Panc1 (cell line): ENCODE data around the gene ZNRF4. TPM values are rescaled to one million over a fixed set of nuclear protein-coding genes. Genes with fewer than 3 reads are reported as not detected.

Experiments
- ATAC-seq: fragments of 200-7000 bp; cut with Tn5 transposase; 2 replicates; pipeline ENCODE4 v1.9.1; 2020; ENCODE audit warnings: mild to moderate bottlenecking, moderate library complexity
- BruUV-seq: library from RNA; stranded (reverse); fragments of 400-500 nt; replicated peaks from 2 replicates; lab custom pipeline; 2021; lab: Mats Ljungman, UMichigan
- CTCF ChIA-PET: fragments of 300-600 bp; sonication (Branson Sonifier 250); formaldehyde crosslinking; loops from one replicate; lab custom pipeline; 2022; ENCODE audit warnings: antibody characterized with exemption; lab: Charles Lee
- POLR2A ChIA-PET: fragments of 300-600 bp; sonication (Branson Sonifier 250); formaldehyde crosslinking; loops from one replicate; lab custom pipeline; 2022; ENCODE audit warnings: antibody characterized with exemption; lab: Charles Lee
- DNase-seq: peaks from one replicate; pipeline ENCODE4 v3.0.0-alpha.2; 2010; ENCODE audit warnings: low read depth, low spot score
- H3K27ac ChIP-seq: 2 replicates; pipeline ENCODE4 v1.5.1; 2011; ENCODE audit warnings: mild to moderate bottlenecking, low read length, inconsistent platforms
- H3K27me3 ChIP-seq: fragments of 200-500 bp; sonication (Bioruptor generic); 2 replicates; pipeline ENCODE4 v1.6.0; 2014; ENCODE audit warnings: low read length, inconsistent platforms; ENCODE audit not compliant: control insufficient read depth, insufficient read depth
- H3K36me3 ChIP-seq: fragments of 200-500 bp; sonication (Bioruptor generic); 2 replicates; pipeline ENCODE4 v1.5.1; 2014; ENCODE audit warnings: inconsistent platforms, mild to moderate bottlenecking, low read length, moderate library complexity; ENCODE audit not compliant: control insufficient read depth, insufficient read depth
- H3K4me1 ChIP-seq: 2 replicates; pipeline ENCODE4 v1.5.1; 2011; ENCODE audit warnings: inconsistent platforms, mild to moderate bottlenecking, low read length, moderate library complexity; ENCODE audit not compliant: control insufficient read depth, insufficient read depth
- H3K4me3 ChIP-seq, 2 experiments: 2 replicates each; pipeline ENCODE4 v1.5.1; 2011 to 2012; ENCODE audit warnings: low read depth in 2 of 2, low read length in 2 of 2, mild to moderate bottlenecking in 2 of 2, inconsistent platforms in 1 of 2, moderate library complexity in 1 of 2
- H3K9me3 ChIP-seq: fragments of 200-500 bp; sonication (Bioruptor generic); 2 replicates; pipeline ENCODE4 v1.5.1; 2014; ENCODE audit warnings: low read depth, mild to moderate bottlenecking, inconsistent platforms, low read length, moderate library complexity; ENCODE audit not compliant: control insufficient read depth, insufficient read depth
- POLR2AphosphoS5 ChIP-seq: IDR thresholded peaks from 2 replicates; pipeline ENCODE4 v1.6.1; 2012; ENCODE audit warnings: mild to moderate bottlenecking, low read depth, low read length, moderate library complexity
- SIN3A ChIP-seq: IDR thresholded peaks from 2 replicates; pipeline ENCODE4 v1.6.1; 2012; ENCODE audit warnings: low read depth, mild to moderate bottlenecking, low read length, moderate library complexity, borderline replicate concordance; ENCODE audit not compliant: insufficient read depth
- TCF7L2 ChIP-seq: IDR thresholded peaks from 2 replicates; pipeline ENCODE4 v1.6.1; 2011; ENCODE audit warnings: mild to moderate bottlenecking, low read depth, low read length, inconsistent platforms
- in situ Hi-C: cut with HindIII; loops from 2 replicates; pipeline ENCODE4 v1.10.0; 2016; ENCODE audit warnings: low sequenced_read_pairs, low pct_unique_long_range_greater_than_20kb
- intact Hi-C: fragments of 100-400 bp; cut with micrococcal nuclease; formaldehyde crosslinking; loops from one replicate; pipeline ENCODE4 v1.10.0; 2022; ENCODE audit not compliant: unreplicated experiment
- total RNA-seq: library from RNA; stranded (reverse); gene quantifications from one replicate; pipeline ENCODE4 v1.2.1, GENCODE V29; 2021; ENCODE audit not compliant: unreplicated experiment
- TF ChIP-seq, protein P1 (sequence below), 2 experiments: IDR thresholded peaks; 2 replicates each; pipeline ENCODE4 v1.6.1; 2011 to 2012; ENCODE audit warnings: low read depth in 2 of 2, control low read depth in 1 of 2, low read length in 1 of 2, mild to moderate bottlenecking in 1 of 2, moderate library complexity in 1 of 2; ENCODE audit not compliant: insufficient read depth in 1 of 2
- TF ChIP-seq, protein P2 (sequence below): fragments of 450-650 bp; IDR thresholded peaks from 2 replicates; pipeline ENCODE4 v1.5.1; 2017; ENCODE audit warnings: mild to moderate bottlenecking

Gene ZNRF4
- total RNA-seq, 1 experiment from 2014 or later: not detected

GRCh38 chr19:5456130-5456840 is 1.1 kb downstream of the ZNRF4 start:
- DNase-seq (no peak), ATAC-seq (no peak)
- Histone ChIP-seq H3K9me3 (no peaks in the 10 kb centered on the region), H3K4me1 (no peaks in the 10 kb centered on the region), H3K27me3 (no peaks in the 10 kb centered on the region), H3K36me3 (no peaks in the 10 kb centered on the region), H3K4me3 (no peak overlapping the region), H3K27ac (no peak overlapping the region)
- TF ChIP-seq, protein P1, sequence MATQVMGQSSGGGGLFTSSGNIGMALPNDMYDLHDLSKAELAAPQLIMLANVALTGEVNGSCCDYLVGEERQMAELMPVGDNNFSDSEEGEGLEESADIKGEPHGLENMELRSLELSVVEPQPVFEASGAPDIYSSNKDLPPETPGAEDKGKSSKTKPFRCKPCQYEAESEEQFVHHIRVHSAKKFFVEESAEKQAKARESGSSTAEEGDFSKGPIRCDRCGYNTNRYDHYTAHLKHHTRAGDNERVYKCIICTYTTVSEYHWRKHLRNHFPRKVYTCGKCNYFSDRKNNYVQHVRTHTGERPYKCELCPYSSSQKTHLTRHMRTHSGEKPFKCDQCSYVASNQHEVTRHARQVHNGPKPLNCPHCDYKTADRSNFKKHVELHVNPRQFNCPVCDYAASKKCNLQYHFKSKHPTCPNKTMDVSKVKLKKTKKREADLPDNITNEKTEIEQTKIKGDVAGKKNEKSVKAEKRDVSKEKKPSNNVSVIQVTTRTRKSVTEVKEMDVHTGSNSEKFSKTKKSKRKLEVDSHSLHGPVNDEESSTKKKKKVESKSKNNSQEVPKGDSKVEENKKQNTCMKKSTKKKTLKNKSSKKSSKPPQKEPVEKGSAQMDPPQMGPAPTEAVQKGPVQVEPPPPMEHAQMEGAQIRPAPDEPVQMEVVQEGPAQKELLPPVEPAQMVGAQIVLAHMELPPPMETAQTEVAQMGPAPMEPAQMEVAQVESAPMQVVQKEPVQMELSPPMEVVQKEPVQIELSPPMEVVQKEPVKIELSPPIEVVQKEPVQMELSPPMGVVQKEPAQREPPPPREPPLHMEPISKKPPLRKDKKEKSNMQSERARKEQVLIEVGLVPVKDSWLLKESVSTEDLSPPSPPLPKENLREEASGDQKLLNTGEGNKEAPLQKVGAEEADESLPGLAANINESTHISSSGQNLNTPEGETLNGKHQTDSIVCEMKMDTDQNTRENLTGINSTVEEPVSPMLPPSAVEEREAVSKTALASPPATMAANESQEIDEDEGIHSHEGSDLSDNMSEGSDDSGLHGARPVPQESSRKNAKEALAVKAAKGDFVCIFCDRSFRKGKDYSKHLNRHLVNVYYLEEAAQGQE (IDR thresholded peaks at IDR 0.05; ENCODE audit: insufficient read depth in 1 of 2, low read depth in 2 of 2, low read length in 1 of 2): no peak
- no peak for TF ChIP-seq TCF7L2
- no peak for TF ChIP-seq POLR2AphosphoS5
- no peak for TF ChIP-seq SIN3A
- TF ChIP-seq, protein P2, sequence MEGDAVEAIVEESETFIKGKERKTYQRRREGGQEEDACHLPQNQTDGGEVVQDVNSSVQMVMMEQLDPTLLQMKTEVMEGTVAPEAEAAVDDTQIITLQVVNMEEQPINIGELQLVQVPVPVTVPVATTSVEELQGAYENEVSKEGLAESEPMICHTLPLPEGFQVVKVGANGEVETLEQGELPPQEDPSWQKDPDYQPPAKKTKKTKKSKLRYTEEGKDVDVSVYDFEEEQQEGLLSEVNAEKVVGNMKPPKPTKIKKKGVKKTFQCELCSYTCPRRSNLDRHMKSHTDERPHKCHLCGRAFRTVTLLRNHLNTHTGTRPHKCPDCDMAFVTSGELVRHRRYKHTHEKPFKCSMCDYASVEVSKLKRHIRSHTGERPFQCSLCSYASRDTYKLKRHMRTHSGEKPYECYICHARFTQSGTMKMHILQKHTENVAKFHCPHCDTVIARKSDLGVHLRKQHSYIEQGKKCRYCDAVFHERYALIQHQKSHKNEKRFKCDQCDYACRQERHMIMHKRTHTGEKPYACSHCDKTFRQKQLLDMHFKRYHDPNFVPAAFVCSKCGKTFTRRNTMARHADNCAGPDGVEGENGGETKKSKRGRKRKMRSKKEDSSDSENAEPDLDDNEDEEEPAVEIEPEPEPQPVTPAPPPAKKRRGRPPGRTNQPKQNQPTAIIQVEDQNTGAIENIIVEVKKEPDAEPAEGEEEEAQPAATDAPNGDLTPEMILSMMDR: no peak
- CTCF ChIA-PET: no interaction called here
- in situ Hi-C loops (no loop called here), intact Hi-C loops (no loop called here)
- no TSS peak for BruUV-seq
- POLR2A ChIA-PET: no interaction called here

DNA sequence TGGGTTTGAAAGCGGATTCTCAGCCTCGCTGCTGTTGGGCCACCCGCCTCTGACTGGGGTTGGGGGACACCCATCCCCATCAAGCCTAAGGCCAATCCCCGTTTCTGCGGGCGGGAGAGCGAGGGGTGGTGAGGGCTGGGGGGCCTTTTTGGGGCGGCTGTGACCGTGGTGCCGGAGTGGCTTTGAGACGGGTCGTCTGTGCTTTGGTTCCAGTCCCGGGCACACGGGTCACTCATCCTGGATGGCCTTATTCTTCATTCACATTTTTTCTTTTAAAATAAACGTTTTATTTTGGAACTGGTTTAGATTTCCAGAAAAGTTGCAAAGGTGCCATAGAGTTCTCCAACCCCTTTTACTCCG is 1.6 kb downstream of the ZNRF4 start:
- BruUV-seq: no TSS peak
- ChIA-PET POLR2A (no interaction called here), CTCF (no interaction called here)
- in situ Hi-C loops (no loop called here), intact Hi-C loops (no loop called here)
- DNase-seq (no peak), ATAC-seq (no peak)
- no peak overlapping the region for H3K4me3 ChIP-seq
- H3K27ac ChIP-seq: no peak overlapping the region
- H3K36me3 ChIP-seq: no peaks in the 10 kb centered on the region
- TF ChIP-seq SIN3A (no peak), TCF7L2 (no peak), POLR2AphosphoS5 (no peak)
- TF ChIP-seq, protein P2: no peak
- TF ChIP-seq, protein P1 (IDR thresholded peaks at IDR 0.05; ENCODE audit: insufficient read depth in 1 of 2, low read depth in 2 of 2, low read length in 1 of 2): no peak
- no peaks in the 10 kb centered on the region for H3K4me1 ChIP-seq
- no peaks in the 10 kb centered on the region for H3K27me3 ChIP-seq
- H3K9me3 ChIP-seq: no peaks in the 10 kb centered on the region
